Kidney capillary endothelial cell (primary cell): ENCODE measurements around the gene RPH3AL.
"Not testable (repeated sequence)": the region's sequence is repeated elsewhere in the genome, so short reads cannot be mapped to it uniquely, and the experiment has no call there.

Source experiments
- DNase-seq: peaks from one replicate; pipeline ENCODE4 v3.0.0-alpha.2; 2018; ENCODE audit warnings: low spot score

RPH3AL gene

GRCh38 chr17:379531-380465 is 27.2 kb upstream of the RPH3AL start:
- DNase-seq: no peak

- no peak for DNase-seq
Measured at GRCh38 chr17:378068-378467, 25.5 kb upstream of the RPH3AL start.

GRCh38 chr17:376936-377863 is 24.6 kb upstream of the RPH3AL start:
- DNase-seq: no peak

GRCh38 chr17:373613-374230 is 21.1 kb upstream of the RPH3AL start:
- DNase-seq: no peak

GRCh38 chr17:372157-373152 is 19.8 kb upstream of the RPH3AL start:
- DNase-seq: no peak

- DNase-seq: no peak
Measured at GRCh38 chr17:371583-371982, 19.0 kb upstream of the RPH3AL start.

- DNase-seq: not testable (repeated sequence)
Measured at GRCh38 chr17:367656-368055, 15.0 kb upstream of the RPH3AL start.

- not testable (repeated sequence) for DNase-seq
Measured at GRCh38 chr17:366657-367615, 14.3 kb upstream of the RPH3AL start.

GRCh38 chr17:364766-365165 is 12.2 kb upstream of the RPH3AL start:
- DNase-seq: no peak

GRCh38 chr17:364308-364707 is 11.7 kb upstream of the RPH3AL start:
- no peak for DNase-seq

- DNase-seq: no peak
Measured at GRCh38 chr17:362721-363120, 10.1 kb upstream of the RPH3AL start.

- no peak for DNase-seq
Measured at GRCh38 chr17:360092-360750, 7.6 kb upstream of the RPH3AL start.

- no peak for DNase-seq
Measured at GRCh38 chr17:358491-359151, 6.0 kb upstream of the RPH3AL start.

- no peak for DNase-seq
Measured at GRCh38 chr17:357644-358043, 5.0 kb upstream of the RPH3AL start.

- no peak for DNase-seq
Measured at GRCh38 chr17:356671-357434, 4.2 kb upstream of the RPH3AL start.

- DNase-seq: no peak
Measured at GRCh38 chr17:354651-355556, 2.3 kb upstream of the RPH3AL start.

GRCh38 chr17:353838-354234 is 1.2 kb upstream of the RPH3AL start:
- DNase-seq: no peak
